IPS-15b (cell line): Measurements from ENCODE around the gene NREP.

ENCODE experiments used
- H3K27me3 ChIP-seq: one replicate; pipeline ENCODE4 v1.6.1; 2013; ENCODE audit warnings: low read length; ENCODE audit not compliant: control insufficient read depth, insufficient read depth
- H3K36me3 ChIP-seq: one replicate; pipeline ENCODE4 v1.6.1; 2013; ENCODE audit warnings: low read length; ENCODE audit not compliant: control insufficient read depth, insufficient read depth
- H3K4me1 ChIP-seq: one replicate; pipeline ENCODE4 v1.6.1; 2013; ENCODE audit warnings: mild to moderate bottlenecking, low read length; ENCODE audit not compliant: control insufficient read depth, insufficient read depth
- H3K4me3 ChIP-seq: one replicate; pipeline ENCODE4 v1.5.1; 2013; ENCODE audit warnings: low read depth, low read length
- H3K9ac ChIP-seq: one replicate; pipeline ENCODE4 v1.6.1; 2013; ENCODE audit warnings: low read depth, mild to moderate bottlenecking, low read length
- H3K9me3 ChIP-seq: one replicate; pipeline ENCODE4 v1.6.1; 2013; ENCODE audit warnings: mild to moderate bottlenecking, low read length; ENCODE audit not compliant: control insufficient read depth, insufficient read depth

NREP gene

DNA sequence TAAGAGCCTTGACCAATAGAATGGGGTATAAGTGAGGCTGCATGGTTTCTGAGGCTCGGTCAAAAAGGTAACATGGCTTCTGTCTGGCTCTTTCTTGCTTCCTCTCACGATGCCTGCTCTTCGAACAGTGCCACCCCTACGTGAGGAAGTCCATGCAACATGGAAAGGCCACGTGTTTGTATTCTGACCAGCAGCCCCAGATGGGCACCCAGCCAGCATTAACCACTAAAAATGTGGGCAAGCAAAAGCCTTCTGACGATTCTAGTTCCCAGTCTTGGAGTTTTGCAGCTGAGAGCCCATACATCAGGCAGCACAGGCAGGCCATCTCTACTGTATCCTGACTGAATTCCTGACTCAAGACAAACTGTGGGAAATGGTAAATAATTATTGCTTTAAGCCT lies 24.2 kb upstream of the NREP start:
- Histone ChIP-seq H3K27me3 (no peaks in the 10 kb centered on the region), H3K9me3 (no peaks in the 10 kb centered on the region), H3K4me3 (no peak overlapping the region), H3K36me3 (no peaks in the 10 kb centered on the region), H3K4me1 (no peaks in the 10 kb centered on the region), H3K9ac (no peak overlapping the region)

DNA sequence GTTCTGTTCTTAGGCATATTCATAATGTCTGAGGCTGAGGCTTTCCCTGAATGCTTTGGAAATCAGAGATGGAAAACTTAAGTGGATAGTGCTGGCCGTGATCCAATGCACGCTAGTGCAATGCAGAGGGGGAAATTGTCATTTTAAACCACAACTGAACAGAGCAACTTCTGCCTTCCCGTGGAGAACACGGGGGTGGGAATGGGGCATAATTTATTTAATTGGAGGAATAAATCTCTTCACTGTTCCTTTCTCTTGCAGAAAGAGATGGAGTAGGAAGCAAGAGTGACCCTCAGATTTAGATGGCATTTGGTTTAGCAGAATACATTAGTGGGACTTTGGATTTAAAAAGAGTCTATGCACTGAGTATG lies 22.9 kb upstream of the NREP start:
- H3K4me3 ChIP-seq = no peak overlapping the region

DNA sequence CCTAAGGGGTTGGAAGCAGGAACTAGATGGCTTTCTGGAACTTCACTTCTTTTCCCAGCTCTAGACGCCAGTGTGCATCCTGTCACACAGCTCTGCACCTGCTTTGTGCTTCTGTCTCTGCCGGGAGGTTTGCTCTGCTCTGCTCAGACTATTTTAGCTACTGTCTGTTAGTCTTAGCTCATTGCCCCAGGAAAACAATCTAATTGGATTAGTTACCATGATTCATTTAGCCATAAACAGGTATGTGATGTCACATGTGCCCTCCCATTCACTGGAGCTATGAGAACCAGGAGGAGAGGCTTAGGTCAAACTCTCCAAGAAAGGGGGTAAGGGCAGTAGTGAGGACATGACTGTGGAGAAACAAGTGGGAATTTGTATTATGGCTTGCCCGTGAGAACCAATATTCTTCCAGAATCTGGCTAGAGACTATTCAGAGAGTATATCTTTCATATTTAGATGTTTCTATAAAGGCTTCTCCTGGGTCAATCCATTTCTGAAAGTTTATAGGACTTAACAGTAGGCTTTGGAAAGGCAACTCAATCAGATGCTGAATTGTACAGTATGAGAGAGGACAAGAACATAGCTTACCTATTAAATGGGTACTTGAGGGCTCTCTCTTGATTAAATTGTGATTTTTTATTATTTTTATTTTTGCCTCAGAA lies 22.4 kb upstream of the NREP start:
- no peak overlapping the region for H3K9ac ChIP-seq
- peaks cover 4% of the 10 kb centered on the region for H3K4me1 ChIP-seq
- no peaks in the 10 kb centered on the region for H3K36me3 ChIP-seq
- no peaks in the 10 kb centered on the region for H3K27me3 ChIP-seq
- no peak overlapping the region for H3K4me3 ChIP-seq
- H3K9me3 ChIP-seq = no peaks in the 10 kb centered on the region

More for the DNA sequence above, 22.9 kb upstream of the NREP start:
- H3K9ac ChIP-seq = no peak overlapping the region
- H3K4me1 ChIP-seq = no peaks in the 10 kb centered on the region
- no peaks in the 10 kb centered on the region for H3K36me3 ChIP-seq
- no peaks in the 10 kb centered on the region for H3K9me3 ChIP-seq
- no peaks in the 10 kb centered on the region for H3K27me3 ChIP-seq

DNA sequence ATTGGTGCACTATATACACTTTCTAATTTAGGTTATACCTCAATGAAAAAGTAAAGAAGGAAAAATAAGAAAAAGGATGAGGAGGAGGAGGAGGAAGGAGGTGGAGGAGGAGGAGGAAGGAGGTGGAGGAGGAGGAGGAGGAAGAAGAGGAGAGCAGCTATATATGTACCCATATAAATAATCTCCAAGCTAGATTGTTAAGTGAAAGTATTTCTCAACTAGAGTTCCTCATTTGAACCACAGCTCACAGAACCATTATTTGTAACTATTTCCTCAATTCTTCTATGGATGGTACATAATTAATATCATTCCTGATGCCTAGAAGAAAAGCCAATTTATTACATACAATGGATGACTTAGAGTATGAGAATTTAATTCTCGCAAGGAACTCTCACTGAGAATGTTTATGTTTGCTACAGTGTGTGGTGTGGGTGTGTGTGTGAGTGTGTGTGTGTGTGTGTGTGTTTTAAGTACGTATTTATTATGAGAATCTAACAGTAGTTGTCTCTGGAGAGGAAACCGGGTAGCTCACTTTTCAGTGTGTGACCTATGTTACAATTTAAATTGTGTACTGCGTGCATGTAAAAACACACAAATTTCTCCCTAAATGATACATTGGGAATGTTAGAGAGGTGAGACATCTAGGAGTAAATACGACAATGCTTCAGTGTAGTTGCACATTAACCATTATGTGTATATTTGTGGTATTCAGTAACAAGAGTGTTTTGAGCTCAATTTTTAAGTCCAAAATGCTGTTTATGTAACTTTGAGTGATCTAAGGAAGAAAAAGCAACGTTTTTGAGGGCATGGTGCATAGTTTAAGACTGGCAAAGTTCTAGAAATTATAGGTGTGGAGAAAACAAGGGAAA lies 20.2 kb upstream of the NREP start:
- no peaks in the 10 kb centered on the region for H3K27me3 ChIP-seq
- no peak overlapping the region for H3K4me3 ChIP-seq
- no peaks in the 10 kb centered on the region for H3K9me3 ChIP-seq
- no peaks in the 10 kb centered on the region for H3K36me3 ChIP-seq
- H3K4me1 ChIP-seq = peaks cover 7% of the 10 kb centered on the region
- H3K9ac ChIP-seq = no peak overlapping the region

DNA sequence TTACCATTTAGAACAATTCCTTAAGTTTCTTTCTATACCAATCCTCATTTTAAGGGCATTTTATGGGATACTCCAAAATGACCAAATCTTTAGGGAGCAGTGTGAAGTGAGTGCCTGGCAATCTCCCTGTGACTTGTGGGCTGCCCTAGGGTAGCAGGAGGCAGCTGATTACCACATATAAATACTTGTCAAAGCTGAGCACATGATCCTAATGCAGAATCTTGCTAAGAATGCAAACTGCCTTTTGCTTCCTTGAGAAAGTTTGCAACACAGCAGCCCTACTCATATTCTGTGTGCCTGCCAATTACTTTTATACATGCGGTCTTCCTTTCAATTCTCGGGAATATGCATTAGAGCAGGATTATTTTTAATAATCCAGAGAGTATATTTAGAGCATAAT lies 18.2 kb upstream of the NREP start:
- Histone ChIP-seq H3K4me3 (no peak overlapping the region), H3K36me3 (no peaks in the 10 kb centered on the region), H3K27me3 (no peaks in the 10 kb centered on the region), H3K9me3 (no peaks in the 10 kb centered on the region), H3K4me1 (peaks cover 7% of the 10 kb centered on the region), H3K9ac (no peak overlapping the region)

DNA sequence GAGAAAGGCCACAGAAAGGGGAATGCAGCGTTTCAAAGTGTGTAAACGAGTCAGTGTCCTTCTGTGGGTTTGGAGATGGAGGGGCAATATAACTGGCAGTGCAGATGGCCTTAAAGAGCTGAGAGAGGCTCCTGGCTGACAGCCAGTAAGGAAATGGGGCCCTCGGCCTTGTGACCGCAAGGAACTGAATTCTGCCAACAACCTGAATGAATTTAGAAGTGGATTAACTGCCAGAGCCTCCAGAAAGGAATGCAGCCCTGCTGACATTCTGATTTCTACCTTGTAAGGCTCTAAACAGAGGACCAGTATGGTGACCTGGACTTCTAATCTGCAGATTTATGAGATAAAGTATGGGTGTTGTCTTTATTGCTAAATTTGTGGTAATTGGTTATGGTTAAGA lies 17.5 kb upstream of the NREP start:
- no peaks in the 10 kb centered on the region for H3K9me3 ChIP-seq
- H3K4me3 ChIP-seq = no peak overlapping the region
- no peak overlapping the region for H3K9ac ChIP-seq
- peaks cover 7% of the 10 kb centered on the region for H3K4me1 ChIP-seq
- no peaks in the 10 kb centered on the region for H3K27me3 ChIP-seq
- no peaks in the 10 kb centered on the region for H3K36me3 ChIP-seq

DNA sequence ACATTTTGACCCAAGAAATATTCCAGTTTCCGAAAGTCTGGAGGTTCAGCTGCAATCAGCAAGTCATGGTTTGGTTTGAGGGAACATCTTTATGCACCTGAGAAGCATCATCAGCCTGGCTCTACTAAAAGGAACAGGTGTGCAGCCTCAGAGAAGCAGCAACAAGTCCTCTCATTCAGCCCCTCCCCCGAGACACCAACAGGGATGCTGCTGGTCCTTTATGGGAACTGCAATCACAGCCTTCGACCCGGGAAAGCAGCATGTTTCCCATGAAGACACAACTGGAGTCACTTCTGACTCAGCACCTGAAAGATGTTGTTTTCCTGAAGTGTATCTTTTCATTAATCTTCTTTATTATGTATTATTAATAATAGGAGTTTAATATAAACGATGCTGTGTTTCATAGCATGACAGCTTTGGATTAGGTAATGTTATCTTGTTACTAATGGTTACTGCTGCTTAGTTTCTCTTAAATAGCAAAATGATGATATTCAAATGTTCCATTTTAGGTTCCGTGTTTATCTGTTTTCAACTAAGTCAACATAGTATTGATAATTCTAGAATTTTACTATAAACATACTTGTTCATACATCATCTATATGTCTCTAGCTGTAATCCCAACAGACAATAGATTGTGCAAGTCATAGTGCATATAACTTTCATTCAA lies 15.6 kb upstream of the NREP start:
- Histone ChIP-seq H3K9ac (no peak overlapping the region), H3K4me3 (no peak overlapping the region), H3K4me1 (peaks cover 7% of the 10 kb centered on the region)

DNA sequence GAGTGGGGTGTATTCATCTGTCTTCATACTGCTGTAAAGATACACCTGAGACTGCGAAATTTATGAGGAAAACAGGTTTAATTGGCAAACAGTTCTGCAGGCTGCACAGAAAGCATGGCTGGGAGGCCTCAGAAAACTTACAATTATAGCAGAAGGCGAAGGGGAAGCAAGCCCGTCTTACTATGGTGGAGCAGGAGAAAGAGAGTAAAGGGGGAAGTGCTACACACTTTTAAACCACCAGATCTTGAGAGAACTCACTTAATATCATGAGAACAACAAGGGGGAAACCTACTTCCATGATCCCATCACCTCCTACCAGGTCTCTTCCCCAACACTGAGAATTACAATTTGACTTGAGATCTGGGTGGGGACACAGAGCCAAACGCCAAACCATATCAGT lies 12.5 kb upstream of the NREP start:
- H3K9me3 ChIP-seq = no peaks in the 10 kb centered on the region
- no peaks in the 10 kb centered on the region for H3K27me3 ChIP-seq
- no peaks in the 10 kb centered on the region for H3K36me3 ChIP-seq
- no peak overlapping the region for H3K4me3 ChIP-seq
- H3K4me1 ChIP-seq = peaks cover 4% of the 10 kb centered on the region
- no peak overlapping the region for H3K9ac ChIP-seq

More for the DNA sequence above, 15.6 kb upstream of the NREP start:
- Histone ChIP-seq H3K36me3 (no peaks in the 10 kb centered on the region), H3K9me3 (no peaks in the 10 kb centered on the region), H3K27me3 (no peaks in the 10 kb centered on the region)

DNA sequence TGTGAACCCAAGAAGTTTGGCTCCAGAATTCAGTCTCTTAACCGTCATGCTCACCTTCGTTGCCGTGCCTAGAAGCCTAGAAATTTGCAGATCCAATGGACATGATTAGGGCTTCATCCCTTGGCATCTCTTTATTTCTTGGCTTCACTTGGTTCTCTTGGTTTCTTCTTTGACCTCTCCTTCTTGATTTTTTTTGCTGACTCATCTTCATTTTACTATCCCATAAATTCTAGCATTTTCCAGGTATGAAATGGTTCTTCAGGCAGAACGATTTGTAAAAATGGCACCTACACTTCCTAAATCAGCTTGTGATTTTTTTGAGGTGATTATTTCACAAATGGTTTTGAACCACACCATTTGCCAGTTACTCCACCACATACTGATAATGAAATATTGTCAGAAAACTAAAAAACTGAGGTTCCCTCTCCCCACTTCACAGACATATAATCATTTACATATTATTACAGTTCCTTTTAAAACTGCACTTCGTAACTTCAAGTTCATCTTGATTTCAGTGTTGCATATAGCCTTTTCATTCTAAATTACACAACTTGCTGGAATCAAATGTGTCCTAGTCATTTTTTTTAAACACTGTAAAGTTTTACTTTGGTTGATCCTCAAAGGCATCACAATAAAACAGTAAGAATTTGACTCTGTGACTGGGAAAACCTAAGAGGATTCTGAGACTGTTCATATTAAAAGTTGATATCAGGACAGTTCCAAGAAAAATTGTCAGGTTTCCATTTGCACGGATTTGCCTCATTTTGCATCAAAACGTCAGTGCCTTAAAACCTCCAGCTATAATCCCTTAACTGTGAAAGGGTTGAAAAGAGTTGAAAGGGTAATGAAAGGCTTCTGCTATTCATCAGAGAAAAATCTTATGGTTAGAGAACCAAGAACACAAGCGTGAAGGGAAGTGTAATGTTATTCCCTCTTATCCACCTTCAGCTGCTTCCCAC lies 8.9 kb upstream of the NREP start:
- no peaks in the 10 kb centered on the region for H3K4me1 ChIP-seq
- H3K36me3 ChIP-seq = no peaks in the 10 kb centered on the region
- no peaks in the 10 kb centered on the region for H3K9me3 ChIP-seq
- peaks cover 2% of the 10 kb centered on the region for H3K27me3 ChIP-seq
- H3K4me3 ChIP-seq = no peak overlapping the region
- no peak overlapping the region for H3K9ac ChIP-seq

DNA sequence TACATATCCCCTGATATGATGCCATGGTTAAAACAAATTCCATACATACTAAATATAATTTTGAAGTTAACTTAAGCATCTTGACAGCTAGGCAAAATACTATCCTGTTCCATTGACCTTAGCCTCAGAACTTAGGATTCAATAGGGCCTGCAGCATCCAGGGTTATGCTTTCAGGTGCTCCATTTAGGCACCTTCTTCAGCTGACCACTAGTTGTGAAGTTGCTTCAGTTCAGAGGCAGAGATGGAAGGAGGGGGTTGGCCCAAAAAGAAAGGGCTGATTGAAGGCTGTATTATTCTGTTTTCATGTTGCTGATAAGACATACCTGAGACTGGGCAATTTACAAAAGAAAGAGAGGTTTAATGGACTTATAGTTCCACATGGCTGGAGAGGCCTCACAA lies 7.0 kb upstream of the NREP start:
- H3K4me1 ChIP-seq = no peaks in the 10 kb centered on the region
- H3K9ac ChIP-seq = no peak overlapping the region
- peaks cover 2% of the 10 kb centered on the region for H3K27me3 ChIP-seq
- H3K36me3 ChIP-seq = no peaks in the 10 kb centered on the region
- no peaks in the 10 kb centered on the region for H3K9me3 ChIP-seq
- no peak overlapping the region for H3K4me3 ChIP-seq

DNA sequence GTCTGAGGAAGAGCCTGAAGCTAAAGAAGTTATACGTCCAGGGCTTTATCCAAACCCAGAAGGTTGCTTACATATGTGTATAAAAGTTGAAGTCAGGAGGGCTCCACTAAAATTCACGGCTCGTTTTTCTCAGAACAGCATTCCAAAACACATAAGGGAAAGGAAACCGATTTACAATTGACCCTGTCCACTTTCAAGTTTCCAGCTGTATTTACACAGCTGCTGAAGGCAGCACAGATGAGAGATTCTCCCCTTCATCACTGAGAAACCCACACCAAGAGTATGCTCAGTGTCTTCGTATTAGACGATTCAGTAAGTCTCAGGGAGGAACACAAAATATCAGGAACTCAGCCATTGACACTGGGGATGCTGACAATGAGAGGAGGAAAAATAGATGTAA lies 5.9 kb upstream of the NREP start:
- no peaks in the 10 kb centered on the region for H3K36me3 ChIP-seq
- peaks cover 2% of the 10 kb centered on the region for H3K27me3 ChIP-seq
- H3K4me1 ChIP-seq = peaks cover 7% of the 10 kb centered on the region
- H3K9me3 ChIP-seq = no peaks in the 10 kb centered on the region
- no peak overlapping the region for H3K9ac ChIP-seq
- no peak overlapping the region for H3K4me3 ChIP-seq
